Vagina (tissue), 2 donors: ENCODE results near the gene KIRREL3. TPM values are rescaled to one million over a fixed set of nuclear protein-coding genes. Genes with fewer than 3 reads are reported as not detected.

Source experiments
- DNase-seq, 2 donors: peaks; one replicate each; pipeline ENCODE4 v3.0.0-alpha.2; 2017; ENCODE audit errors: extremely low spot score in 2 of 2
- H3K27ac ChIP-seq: fragments of 200-600 bp; sonication (generic); one replicate; pipeline ENCODE4 v1.5.1; 2019
- H3K27me3 ChIP-seq: fragments of 200-600 bp; sonication (generic); one replicate; pipeline ENCODE4 v1.5.1; 2019
- H3K36me3 ChIP-seq, 2 donors: fragments of 200-600 bp; sonication (generic); one replicate each; pipeline ENCODE4 v1.5.1; 2017 to 2019
- H3K4me1 ChIP-seq: fragments of 200-600 bp; sonication (generic); one replicate; pipeline ENCODE4 v1.5.1; 2019
- H3K4me3 ChIP-seq, 2 donors: fragments of 200-600 bp; sonication (generic); 1 replicate in 1 of 2; 2 replicates in 1 of 2; pipeline ENCODE4 v1.5.1; 2016 to 2019
- H3K9me3 ChIP-seq: fragments of 200-600 bp; sonication (generic); one replicate; pipeline ENCODE4 v1.5.1; 2019
- POLR2A ChIP-seq, 2 donors: fragments of 450-650 bp; IDR thresholded peaks; one replicate each; pipeline ENCODE4 v1.6.1; 2017; ENCODE audit warnings: antibody characterized with exemption in 2 of 2, mild to moderate bottlenecking in 2 of 2, moderate library complexity in 2 of 2
- POLR2AphosphoS5 ChIP-seq, 2 donors: sonication (generic); formaldehyde crosslinking; IDR thresholded peaks; one replicate each; pipeline ENCODE4 v1.9.0; 2017; ENCODE audit warnings: antibody characterized with exemption in 2 of 2, mild to moderate bottlenecking in 2 of 2, low read depth in 1 of 2; ENCODE audit not compliant: insufficient read depth in 1 of 2
- intact Hi-C: fragments of 100-400 bp; cut with DNase I; formaldehyde crosslinking; loops from one replicate; pipeline ENCODE4 v1.15.1; 2023
- total RNA-seq: library from RNA; depleted of rRNA; stranded (reverse); fragments of >200 nt; gene quantifications from one replicate; pipeline ENCODE4 v1.2.3, GENCODE V29; 2016
- TF ChIP-seq, protein P1 (sequence below), 3 experiments: fragments of 450-650 bp in 2 of 3; fragments of 200-600 bp in 1 of 3; sonication (generic) in 1 of 3; IDR thresholded peaks; one replicate each; pipeline ENCODE4 v1.5.1; 2017 to 2019; ENCODE audit warnings: antibody characterized with exemption in 3 of 3, mild to moderate bottlenecking in 2 of 3, moderate library complexity in 2 of 3

Gene KIRREL3
- total RNA-seq, 1 donor from 2014 or later: not detected

- H3K27ac ChIP-seq: no peak overlapping the region
- no peak overlapping the region for H3K4me3 ChIP-seq
- no peak for TF ChIP-seq POLR2A (IDR thresholded peaks at IDR 0.05)
- no peak for TF ChIP-seq POLR2AphosphoS5 (IDR thresholded peaks at IDR 0.05; ENCODE audit: insufficient read depth in 1 of 2, low read depth in 1 of 2)
- TF ChIP-seq, protein P1, sequence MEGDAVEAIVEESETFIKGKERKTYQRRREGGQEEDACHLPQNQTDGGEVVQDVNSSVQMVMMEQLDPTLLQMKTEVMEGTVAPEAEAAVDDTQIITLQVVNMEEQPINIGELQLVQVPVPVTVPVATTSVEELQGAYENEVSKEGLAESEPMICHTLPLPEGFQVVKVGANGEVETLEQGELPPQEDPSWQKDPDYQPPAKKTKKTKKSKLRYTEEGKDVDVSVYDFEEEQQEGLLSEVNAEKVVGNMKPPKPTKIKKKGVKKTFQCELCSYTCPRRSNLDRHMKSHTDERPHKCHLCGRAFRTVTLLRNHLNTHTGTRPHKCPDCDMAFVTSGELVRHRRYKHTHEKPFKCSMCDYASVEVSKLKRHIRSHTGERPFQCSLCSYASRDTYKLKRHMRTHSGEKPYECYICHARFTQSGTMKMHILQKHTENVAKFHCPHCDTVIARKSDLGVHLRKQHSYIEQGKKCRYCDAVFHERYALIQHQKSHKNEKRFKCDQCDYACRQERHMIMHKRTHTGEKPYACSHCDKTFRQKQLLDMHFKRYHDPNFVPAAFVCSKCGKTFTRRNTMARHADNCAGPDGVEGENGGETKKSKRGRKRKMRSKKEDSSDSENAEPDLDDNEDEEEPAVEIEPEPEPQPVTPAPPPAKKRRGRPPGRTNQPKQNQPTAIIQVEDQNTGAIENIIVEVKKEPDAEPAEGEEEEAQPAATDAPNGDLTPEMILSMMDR (IDR thresholded peaks at IDR 0.05): no peak
- no peaks in the 10 kb centered on the region for H3K36me3 ChIP-seq
- no peak for DNase-seq
- no peaks in the 10 kb centered on the region for H3K9me3 ChIP-seq
- H3K4me1 ChIP-seq: no peaks in the 10 kb centered on the region
- intact Hi-C loops: no loop called here
- no peaks in the 10 kb centered on the region for H3K27me3 ChIP-seq
These were observed 71.2 kb downstream of the KIRREL3 start for GRCh38 chr11:126929179-126930061.

- H3K27ac ChIP-seq: no peak overlapping the region
- H3K4me3 ChIP-seq: no peak overlapping the region
- TF ChIP-seq, protein P1 (IDR thresholded peaks at IDR 0.05): no peak
- no peak for TF ChIP-seq POLR2A (IDR thresholded peaks at IDR 0.05)
- no peak for TF ChIP-seq POLR2AphosphoS5 (IDR thresholded peaks at IDR 0.05; ENCODE audit: insufficient read depth in 1 of 2, low read depth in 1 of 2)
- intact Hi-C loops: no loop called here
- no peaks in the 10 kb centered on the region for H3K9me3 ChIP-seq
- no peaks in the 10 kb centered on the region for H3K36me3 ChIP-seq
- no peaks in the 10 kb centered on the region for H3K4me1 ChIP-seq
- no peaks in the 10 kb centered on the region for H3K27me3 ChIP-seq
- DNase-seq: no peak
These were observed 72.9 kb downstream of the KIRREL3 start for GRCh38 chr11:126927623-126928022.

DNA sequence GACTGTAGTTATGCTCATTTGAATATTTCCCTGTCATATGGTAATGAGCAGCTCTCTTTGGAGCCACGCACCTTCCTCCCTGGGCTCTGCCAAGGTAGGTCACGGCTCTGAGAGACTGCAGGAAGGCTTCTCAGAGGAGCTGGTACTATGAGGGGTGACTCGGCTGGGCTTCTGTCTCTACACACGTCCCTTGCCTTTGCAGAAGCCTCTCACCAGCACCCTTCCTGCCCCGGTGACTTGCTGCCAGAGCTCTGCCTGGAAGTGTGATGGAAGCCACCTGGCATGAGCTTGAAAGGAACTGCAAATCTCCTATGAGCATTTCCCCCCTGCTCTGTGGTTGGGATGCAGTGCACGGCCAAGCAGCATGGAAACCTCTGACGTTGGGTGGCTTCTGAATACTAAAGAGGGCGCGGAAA lies 74.2 kb downstream of the KIRREL3 start:
- intact Hi-C loops: no loop called here

GRCh38 chr11:126925321-126926093 lies 75.1 kb downstream of the KIRREL3 start:
- intact Hi-C loops: no loop called here
- H3K27me3 ChIP-seq: no peaks in the 10 kb centered on the region
- H3K36me3 ChIP-seq: no peaks in the 10 kb centered on the region
- H3K27ac ChIP-seq: no peak overlapping the region
- no peak for DNase-seq
- no peaks in the 10 kb centered on the region for H3K4me1 ChIP-seq
- TF ChIP-seq POLR2AphosphoS5 (IDR thresholded peaks at IDR 0.05; ENCODE audit: insufficient read depth in 1 of 2, low read depth in 1 of 2): no peak
- TF ChIP-seq, protein P1 (IDR thresholded peaks at IDR 0.05): no peak
- no peak for TF ChIP-seq POLR2A (IDR thresholded peaks at IDR 0.05)
- H3K9me3 ChIP-seq: no peaks in the 10 kb centered on the region
- H3K4me3 ChIP-seq: no peak overlapping the region

More for the DNA sequence above, 74.2 kb downstream of the KIRREL3 start:
- Histone ChIP-seq H3K27me3 (no peaks in the 10 kb centered on the region), H3K9me3 (no peaks in the 10 kb centered on the region), H3K27ac (no peak overlapping the region), H3K36me3 (no peaks in the 10 kb centered on the region), H3K4me1 (no peaks in the 10 kb centered on the region), H3K4me3 (no peak overlapping the region)
- TF ChIP-seq POLR2AphosphoS5 (IDR thresholded peaks at IDR 0.05; ENCODE audit: insufficient read depth in 1 of 2, low read depth in 1 of 2): no peak
- TF ChIP-seq, protein P1 (IDR thresholded peaks at IDR 0.05): no peak
- no peak for TF ChIP-seq POLR2A (IDR thresholded peaks at IDR 0.05)
- no peak for DNase-seq
